Measurements from ENCODE around the gene GAS7. TPM values are rescaled to one million over a fixed set of nuclear protein-coding genes. Genes with fewer than 3 reads are reported as not detected.

GAS7 gene
- total RNA-seq, 1 donor from 2014 or later: 50.6 TPM

- DNase-seq (no peak), ATAC-seq (no peak)
- Histone ChIP-seq H3K9me3 (no peaks in the 10 kb centered on the region), H3K4me3 (no peak overlapping the region), H3K36me3 (peaks cover 22% of the 10 kb centered on the region), H3K27me3 (no peaks in the 10 kb centered on the region), H3K27ac (no peak overlapping the region), H3K4me1 (no peaks in the 10 kb centered on the region)
- TF ChIP-seq CTCF (IDR thresholded peaks at IDR 0.05): no peak
- intact Hi-C loops (cut with DNase I): no loop called here
Measured at GRCh38 chr17:9918804-9919352, 279.5 kb downstream of the GAS7 start.

GRCh38 chr17:9918352-9918751 is 280.1 kb downstream of the GAS7 start:
- ATAC-seq (no peak), DNase-seq (no peak)
- H3K27me3 ChIP-seq: no peaks in the 10 kb centered on the region
- H3K27ac ChIP-seq: no peak overlapping the region
- H3K36me3 ChIP-seq: peaks cover 22% of the 10 kb centered on the region
- no peaks in the 10 kb centered on the region for H3K4me1 ChIP-seq
- TF ChIP-seq CTCF (IDR thresholded peaks at IDR 0.05): no peak
- H3K4me3 ChIP-seq: no peak overlapping the region
- no peaks in the 10 kb centered on the region for H3K9me3 ChIP-seq
- intact Hi-C loops (cut with DNase I): no loop called here

- DNase-seq: no peak
- intact Hi-C loops (cut with DNase I): no loop called here
Measured at GRCh38 chr17:9917801-9918200, 280.6 kb downstream of the GAS7 start.

GRCh38 chr17:9917131-9917530 is 281.3 kb downstream of the GAS7 start:
- Histone ChIP-seq H3K9me3 (no peaks in the 10 kb centered on the region), H3K4me3 (no peak overlapping the region), H3K36me3 (peaks cover 22% of the 10 kb centered on the region), H3K4me1 (no peaks in the 10 kb centered on the region), H3K27me3 (no peaks in the 10 kb centered on the region), H3K27ac (no peak overlapping the region)
- intact Hi-C loops (cut with DNase I): no loop called here
- no peak for ATAC-seq
- no peak for TF ChIP-seq CTCF (IDR thresholded peaks at IDR 0.05)
- no peak for DNase-seq

More at GRCh38 chr17:9917801-9918200, 280.6 kb downstream of the GAS7 start:
- no peaks in the 10 kb centered on the region for H3K4me1 ChIP-seq
- no peaks in the 10 kb centered on the region for H3K9me3 ChIP-seq
- no peak overlapping the region for H3K27ac ChIP-seq
- H3K36me3 ChIP-seq: peaks cover 22% of the 10 kb centered on the region
- no peak for ATAC-seq
- no peak overlapping the region for H3K4me3 ChIP-seq
- TF ChIP-seq CTCF (IDR thresholded peaks at IDR 0.05): no peak
- no peaks in the 10 kb centered on the region for H3K27me3 ChIP-seq

- DNase-seq (no peak), ATAC-seq (no peak)
- no peaks in the 10 kb centered on the region for H3K4me1 ChIP-seq
- intact Hi-C loops (cut with DNase I): no loop called here
- no peaks in the 10 kb centered on the region for H3K9me3 ChIP-seq
- TF ChIP-seq CTCF (IDR thresholded peaks at IDR 0.05): no peak
- no peak overlapping the region for H3K4me3 ChIP-seq
- no peaks in the 10 kb centered on the region for H3K27me3 ChIP-seq
- H3K36me3 ChIP-seq: peaks cover 22% of the 10 kb centered on the region
- no peak overlapping the region for H3K27ac ChIP-seq
Measured at GRCh38 chr17:9916108-9916507, 282.3 kb downstream of the GAS7 start.

- intact Hi-C loops (cut with DNase I): no loop called here
- no peaks in the 10 kb centered on the region for H3K4me1 ChIP-seq
- H3K9me3 ChIP-seq: no peaks in the 10 kb centered on the region
- no peak overlapping the region for H3K4me3 ChIP-seq
- H3K36me3 ChIP-seq: peaks cover 8% of the 10 kb centered on the region
- no peak for ATAC-seq
- no peak overlapping the region for H3K27ac ChIP-seq
- TF ChIP-seq CTCF (IDR thresholded peaks at IDR 0.05): no peak
- no peak for DNase-seq
- H3K27me3 ChIP-seq: no peaks in the 10 kb centered on the region
Measured at GRCh38 chr17:9913476-9913875, 284.9 kb downstream of the GAS7 start.
